HepG2 (cell line): Measurements from ENCODE around the gene TUBB. TPM values are rescaled to one million over a fixed set of nuclear protein-coding genes. Genes with fewer than 3 reads are reported as not detected.

Experiments used
- CC2D1A ChIP-seq: sonication (generic); formaldehyde crosslinking; IDR thresholded peaks from 2 replicates; pipeline ENCODE4 v1.8.1; 2023; ENCODE audit warnings: mild to moderate bottlenecking, missing genetic modification reagents
- E2F2 ChIP-seq: sonication (generic); formaldehyde crosslinking; IDR thresholded peaks from 2 replicates; pipeline ENCODE4 v1.4.0; 2020; ENCODE audit warnings: missing genetic modification reagents, borderline replicate concordance
- ELF1 ChIP-seq: sonication (generic); formaldehyde crosslinking; IDR thresholded peaks from 2 replicates; pipeline ENCODE4 v1.4.0; 2020; ENCODE audit warnings: missing genetic modification reagents
- FOXP1 ChIP-seq, 2 experiments: fragments of 450-650 bp in 1 of 2; IDR thresholded peaks; 2 replicates each; pipeline ENCODE4 v1.6.1; 2017 to 2018; ENCODE audit warnings: antibody characterized with exemption in 1 of 2
- HNF4A ChIP-seq: sonication (generic); formaldehyde crosslinking; IDR thresholded peaks from 2 replicates; pipeline ENCODE4 v1.4.0; 2020; ENCODE audit warnings: missing genetic modification reagents
- IRX3 ChIP-seq: sonication (generic); formaldehyde crosslinking; IDR thresholded peaks from 2 replicates; pipeline ENCODE4 v1.8.1; 2023; ENCODE audit warnings: mild to moderate bottlenecking, low read depth, missing genetic modification reagents, borderline replicate concordance
- MAZ ChIP-seq, 2 experiments: sonication (generic) in 1 of 2; formaldehyde crosslinking in 1 of 2; IDR thresholded peaks; 2 replicates each; pipeline versions ENCODE4 v1.5.0 to v1.6.1; 2012 to 2020; ENCODE audit warnings: low read depth in 2 of 2, mild to moderate bottlenecking in 2 of 2, borderline replicate concordance in 1 of 2, improper control_type of control experiment in 1 of 2, low read length in 1 of 2, missing genetic modification reagents in 1 of 2, moderate library complexity in 1 of 2
- NCOA2 ChIP-seq: sonication (generic); formaldehyde crosslinking; IDR thresholded peaks from 2 replicates; pipeline ENCODE4 v1.8.0; 2022; ENCODE audit warnings: inconsistent platforms
- NFATC3 ChIP-seq: sonication (generic); formaldehyde crosslinking; IDR thresholded peaks from 2 replicates; pipeline ENCODE4 v1.5.1; 2020; ENCODE audit warnings: mild to moderate bottlenecking, missing genetic modification reagents
- SNAPC4 ChIP-seq: sonication (generic); formaldehyde crosslinking; IDR thresholded peaks from 2 replicates; pipeline ENCODE4 v1.4.0; 2020; ENCODE audit warnings: mild to moderate bottlenecking, missing genetic modification reagents
- SRSF1 ChIP-seq: fragments of 200-400 bp; formaldehyde crosslinking; optimal IDR thresholded peaks from 2 replicates; pipeline ENCODE3; 2017; ENCODE audit warnings: mild to moderate bottlenecking, low read depth, low read length, moderate library complexity
- THAP7 ChIP-seq: sonication (generic); formaldehyde crosslinking; IDR thresholded peaks from 2 replicates; pipeline ENCODE4 v1.8.1; 2023; ENCODE audit warnings: mild to moderate bottlenecking, missing genetic modification reagents
- ZFP41 ChIP-seq: sonication (generic); formaldehyde crosslinking; IDR thresholded peaks from 2 replicates; pipeline ENCODE4 v1.4.0; 2020; ENCODE audit warnings: mild to moderate bottlenecking, missing genetic modification reagents, borderline replicate concordance
- ZNF225 ChIP-seq: sonication (generic); formaldehyde crosslinking; IDR thresholded peaks from 2 replicates; pipeline ENCODE4 v1.4.0; 2020; ENCODE audit warnings: mild to moderate bottlenecking, missing genetic modification reagents
- ZNF747 ChIP-seq: sonication (generic); formaldehyde crosslinking; IDR thresholded peaks from 2 replicates; pipeline ENCODE4 v1.8.1; 2023; ENCODE audit warnings: missing genetic modification reagents, mild to moderate bottlenecking, borderline replicate concordance
- ZNF891 ChIP-seq: sonication (generic); formaldehyde crosslinking; IDR thresholded peaks from 2 replicates; pipeline ENCODE4 v1.5.0; 2020; ENCODE audit warnings: mild to moderate bottlenecking, missing genetic modification reagents
- polyA plus RNA-seq, 8 experiments: library from polyadenylated mRNA; depleted of rRNA in 3 of 8; stranded (reverse) in 7 of 8; unstranded in 1 of 8; fragments of >200 nt; fragmentation: Illumina TruSeq in 4 of 8; extraction: Trizol in 4 of 8; gene quantifications; 2 replicates each; pipeline versions ENCODE4 v1.2.1 to v1.2.3, GENCODE V29; 2011 to 2016; ENCODE audit warnings: low read depth in 4 of 8, missing spikeins in 1 of 8, mixed read lengths in 1 of 8; ENCODE audit not compliant: insufficient read depth in 1 of 8
- total RNA-seq, 5 experiments: library from RNA; depleted of rRNA; stranded (reverse); fragments of >200 nt; fragmentation: Illumina TruSeq; extraction: Trizol; gene quantifications; 2 replicates each; pipeline ENCODE4 v1.2.3, GENCODE V29; 2016; ENCODE audit warnings: low read depth in 1 of 5
- TF ChIP-seq, protein P1 (sequence below), 2 experiments: sonication (generic) in 1 of 2; formaldehyde crosslinking in 1 of 2; IDR thresholded peaks; 2 replicates each; pipeline versions ENCODE4 v1.4.0 to v1.6.1; 2016 to 2020; ENCODE audit warnings: borderline replicate concordance in 1 of 2, low read depth in 1 of 2, mild to moderate bottlenecking in 1 of 2, missing genetic modification reagents in 1 of 2

Gene TUBB
- total and polyA plus RNA-seq, 2 of the 13 experiments (the other 11 are each of a cell fraction or from before 2014, with no cell fraction given), result 911 to 1,163 TPM

DNA sequence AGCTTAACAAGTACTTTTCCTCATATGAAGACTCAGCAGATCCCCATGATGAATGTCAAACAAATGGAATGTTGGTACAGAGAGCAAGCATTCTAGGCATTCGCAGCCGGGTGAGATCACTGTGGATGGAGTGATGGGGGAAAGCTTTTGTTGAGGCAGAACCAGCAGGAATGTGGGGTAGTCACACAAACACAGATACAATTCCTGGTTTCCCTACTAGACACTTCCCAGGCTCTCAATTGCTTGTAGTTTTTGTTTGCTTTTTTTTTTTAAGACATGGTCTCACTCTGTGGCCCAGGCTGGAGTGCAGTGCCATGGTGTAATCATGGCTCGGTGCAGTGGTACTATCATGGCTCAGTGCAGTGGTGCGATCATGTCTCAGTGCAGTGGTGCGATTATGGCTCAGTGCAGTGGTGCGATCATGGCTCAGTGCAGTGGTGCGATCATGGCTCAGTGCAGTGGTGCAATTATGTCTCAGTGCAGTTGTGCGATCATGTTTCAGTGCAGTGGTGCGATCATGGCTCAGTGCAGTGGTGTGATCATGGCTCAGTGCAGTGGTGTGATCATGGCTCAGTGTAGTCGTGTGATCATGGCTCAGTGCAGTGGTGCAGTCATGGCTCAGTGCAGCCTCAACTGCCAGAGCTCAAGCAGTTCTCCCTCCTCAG, 39.6 kb downstream of the TUBB start (continued):
- TF ChIP-seq, protein P1, sequence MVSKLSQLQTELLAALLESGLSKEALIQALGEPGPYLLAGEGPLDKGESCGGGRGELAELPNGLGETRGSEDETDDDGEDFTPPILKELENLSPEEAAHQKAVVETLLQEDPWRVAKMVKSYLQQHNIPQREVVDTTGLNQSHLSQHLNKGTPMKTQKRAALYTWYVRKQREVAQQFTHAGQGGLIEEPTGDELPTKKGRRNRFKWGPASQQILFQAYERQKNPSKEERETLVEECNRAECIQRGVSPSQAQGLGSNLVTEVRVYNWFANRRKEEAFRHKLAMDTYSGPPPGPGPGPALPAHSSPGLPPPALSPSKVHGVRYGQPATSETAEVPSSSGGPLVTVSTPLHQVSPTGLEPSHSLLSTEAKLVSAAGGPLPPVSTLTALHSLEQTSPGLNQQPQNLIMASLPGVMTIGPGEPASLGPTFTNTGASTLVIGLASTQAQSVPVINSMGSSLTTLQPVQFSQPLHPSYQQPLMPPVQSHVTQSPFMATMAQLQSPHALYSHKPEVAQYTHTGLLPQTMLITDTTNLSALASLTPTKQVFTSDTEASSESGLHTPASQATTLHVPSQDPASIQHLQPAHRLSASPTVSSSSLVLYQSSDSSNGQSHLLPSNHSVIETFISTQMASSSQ (IDR thresholded peaks at IDR 0.05; ENCODE audit: low read depth), result no peak
- TF ChIP-seq, protein P1 (CRISPR knock-in tag; IDR thresholded peaks at IDR 0.05; ENCODE audit: borderline replicate concordance), result no peak
- TF ChIP-seq HNF4A (CRISPR knock-in tag) (0 out of 2 replicates have a peak, but pooled peaks have one; percentile 20), SRSF1 (no peak), NCOA2 (CRISPR knock-in tag) (peak; percentile 60), THAP7 (CRISPR knock-in tag) (no peak), ZFP41 (CRISPR knock-in tag) (no peak), ELF1 (no peak), ZNF225 (CRISPR knock-in tag) (no peak), FOXP1 (IDR thresholded peaks at IDR 0.05) (no peak), FOXP1 (CRISPR knock-in tag; IDR thresholded peaks at IDR 0.05) (0 out of 2 replicates have a peak, but pooled peaks have one; percentile 37), NFATC3 (no peak), ZNF891 (CRISPR knock-in tag) (no peak; the same call in 1 of the 2 replicates), SNAPC4 (CRISPR knock-in tag) (no peak), IRX3 (no peak), MAZ (IDR thresholded peaks at IDR 0.05; ENCODE audit: borderline replicate concordance, low read depth, low read length) (0 out of 2 replicates have a peak, but pooled peaks have one; percentile 36), MAZ (CRISPR knock-in tag; IDR thresholded peaks at IDR 0.05; ENCODE audit: low read depth) (peak; percentile 35; the same call in 1 of the 2 replicates), CC2D1A (CRISPR knock-in tag) (no peak), E2F2 (CRISPR knock-in tag) (no peak), ZNF747 (CRISPR knock-in tag) (no peak)
